ENCODE results near the gene C2CD4B. TPM values are rescaled to one million over a fixed set of nuclear protein-coding genes. Genes with fewer than 3 reads are reported as not detected.

Gene C2CD4B
- total RNA-seq, 1 experiment from 2014 or later, result 0.26 TPM

DNA sequence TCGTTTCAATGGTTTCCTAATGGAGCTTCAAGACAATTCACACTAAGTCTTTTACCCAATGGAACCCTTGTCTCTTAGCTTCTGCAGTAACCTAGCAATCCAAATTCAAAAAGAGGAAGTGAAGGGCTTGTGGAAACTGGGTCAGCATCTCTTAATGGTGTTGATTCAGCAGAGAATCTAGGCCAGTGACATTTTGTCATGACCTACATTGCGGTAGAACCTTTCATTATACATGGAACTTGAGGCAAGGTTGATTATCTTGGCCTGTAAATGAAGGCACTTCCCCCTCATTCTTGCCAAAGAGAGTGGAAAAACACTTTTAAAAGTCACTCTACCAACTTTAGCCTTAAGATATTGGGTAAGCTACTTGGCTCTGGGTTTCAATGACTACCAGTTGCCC is 42.8 kb downstream of the C2CD4B start:
- no TSS peak for BruUV-seq (replicated peaks)
- intact Hi-C loops (cut with micrococcal nuclease; ENCODE audit: unreplicated experiment), result no loop called here
- Histone ChIP-seq H3K9me3 (ENCODE audit: control insufficient read depth, insufficient read depth, low read depth, low read length) (no peaks in the 10 kb centered on the region), H3K36me3 (ENCODE audit: control insufficient read depth, insufficient read depth, low read length) (no peaks in the 10 kb centered on the region), H3K27ac (ENCODE audit: low read length) (no peak overlapping the region), H3K27me3 (ENCODE audit: control insufficient read depth, insufficient read depth, low read length) (no peaks in the 10 kb centered on the region), H3K4me1 (ENCODE audit: control insufficient read depth, insufficient read depth, low read length) (0 out of 2 replicates have a peak, but pooled peaks cover 4% of the 10 kb centered on the region), H3K4me3 (ENCODE audit: low read depth in 2 of 2, low read length in 2 of 2) (no peak overlapping the region)
- ChIA-PET POLR2A (no interaction called here), CTCF (no interaction called here)
- in situ Hi-C loops (cut with HindIII; ENCODE audit: low pct_unique_long_range_greater_than_20kb, low sequenced_read_pairs), result no loop called here
- ATAC-seq, result no peak
- TF ChIP-seq SIN3A (IDR thresholded peaks at IDR 0.05; ENCODE audit: borderline replicate concordance, insufficient read depth, low read depth, low read length) (no peak), POLR2AphosphoS5 (IDR thresholded peaks at IDR 0.05; ENCODE audit: low read depth, low read length) (no peak), TCF7L2 (IDR thresholded peaks at IDR 0.05; ENCODE audit: low read depth, low read length) (no peak)
- TF ChIP-seq, protein P1, sequence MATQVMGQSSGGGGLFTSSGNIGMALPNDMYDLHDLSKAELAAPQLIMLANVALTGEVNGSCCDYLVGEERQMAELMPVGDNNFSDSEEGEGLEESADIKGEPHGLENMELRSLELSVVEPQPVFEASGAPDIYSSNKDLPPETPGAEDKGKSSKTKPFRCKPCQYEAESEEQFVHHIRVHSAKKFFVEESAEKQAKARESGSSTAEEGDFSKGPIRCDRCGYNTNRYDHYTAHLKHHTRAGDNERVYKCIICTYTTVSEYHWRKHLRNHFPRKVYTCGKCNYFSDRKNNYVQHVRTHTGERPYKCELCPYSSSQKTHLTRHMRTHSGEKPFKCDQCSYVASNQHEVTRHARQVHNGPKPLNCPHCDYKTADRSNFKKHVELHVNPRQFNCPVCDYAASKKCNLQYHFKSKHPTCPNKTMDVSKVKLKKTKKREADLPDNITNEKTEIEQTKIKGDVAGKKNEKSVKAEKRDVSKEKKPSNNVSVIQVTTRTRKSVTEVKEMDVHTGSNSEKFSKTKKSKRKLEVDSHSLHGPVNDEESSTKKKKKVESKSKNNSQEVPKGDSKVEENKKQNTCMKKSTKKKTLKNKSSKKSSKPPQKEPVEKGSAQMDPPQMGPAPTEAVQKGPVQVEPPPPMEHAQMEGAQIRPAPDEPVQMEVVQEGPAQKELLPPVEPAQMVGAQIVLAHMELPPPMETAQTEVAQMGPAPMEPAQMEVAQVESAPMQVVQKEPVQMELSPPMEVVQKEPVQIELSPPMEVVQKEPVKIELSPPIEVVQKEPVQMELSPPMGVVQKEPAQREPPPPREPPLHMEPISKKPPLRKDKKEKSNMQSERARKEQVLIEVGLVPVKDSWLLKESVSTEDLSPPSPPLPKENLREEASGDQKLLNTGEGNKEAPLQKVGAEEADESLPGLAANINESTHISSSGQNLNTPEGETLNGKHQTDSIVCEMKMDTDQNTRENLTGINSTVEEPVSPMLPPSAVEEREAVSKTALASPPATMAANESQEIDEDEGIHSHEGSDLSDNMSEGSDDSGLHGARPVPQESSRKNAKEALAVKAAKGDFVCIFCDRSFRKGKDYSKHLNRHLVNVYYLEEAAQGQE (IDR thresholded peaks at IDR 0.05; ENCODE audit: insufficient read depth in 1 of 2, low read depth in 2 of 2, low read length in 1 of 2), result no peak
- TF ChIP-seq, protein P2, sequence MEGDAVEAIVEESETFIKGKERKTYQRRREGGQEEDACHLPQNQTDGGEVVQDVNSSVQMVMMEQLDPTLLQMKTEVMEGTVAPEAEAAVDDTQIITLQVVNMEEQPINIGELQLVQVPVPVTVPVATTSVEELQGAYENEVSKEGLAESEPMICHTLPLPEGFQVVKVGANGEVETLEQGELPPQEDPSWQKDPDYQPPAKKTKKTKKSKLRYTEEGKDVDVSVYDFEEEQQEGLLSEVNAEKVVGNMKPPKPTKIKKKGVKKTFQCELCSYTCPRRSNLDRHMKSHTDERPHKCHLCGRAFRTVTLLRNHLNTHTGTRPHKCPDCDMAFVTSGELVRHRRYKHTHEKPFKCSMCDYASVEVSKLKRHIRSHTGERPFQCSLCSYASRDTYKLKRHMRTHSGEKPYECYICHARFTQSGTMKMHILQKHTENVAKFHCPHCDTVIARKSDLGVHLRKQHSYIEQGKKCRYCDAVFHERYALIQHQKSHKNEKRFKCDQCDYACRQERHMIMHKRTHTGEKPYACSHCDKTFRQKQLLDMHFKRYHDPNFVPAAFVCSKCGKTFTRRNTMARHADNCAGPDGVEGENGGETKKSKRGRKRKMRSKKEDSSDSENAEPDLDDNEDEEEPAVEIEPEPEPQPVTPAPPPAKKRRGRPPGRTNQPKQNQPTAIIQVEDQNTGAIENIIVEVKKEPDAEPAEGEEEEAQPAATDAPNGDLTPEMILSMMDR (IDR thresholded peaks at IDR 0.05), result no peak
- DNase-seq (ENCODE audit: low read depth, low spot score), result no peak

DNA sequence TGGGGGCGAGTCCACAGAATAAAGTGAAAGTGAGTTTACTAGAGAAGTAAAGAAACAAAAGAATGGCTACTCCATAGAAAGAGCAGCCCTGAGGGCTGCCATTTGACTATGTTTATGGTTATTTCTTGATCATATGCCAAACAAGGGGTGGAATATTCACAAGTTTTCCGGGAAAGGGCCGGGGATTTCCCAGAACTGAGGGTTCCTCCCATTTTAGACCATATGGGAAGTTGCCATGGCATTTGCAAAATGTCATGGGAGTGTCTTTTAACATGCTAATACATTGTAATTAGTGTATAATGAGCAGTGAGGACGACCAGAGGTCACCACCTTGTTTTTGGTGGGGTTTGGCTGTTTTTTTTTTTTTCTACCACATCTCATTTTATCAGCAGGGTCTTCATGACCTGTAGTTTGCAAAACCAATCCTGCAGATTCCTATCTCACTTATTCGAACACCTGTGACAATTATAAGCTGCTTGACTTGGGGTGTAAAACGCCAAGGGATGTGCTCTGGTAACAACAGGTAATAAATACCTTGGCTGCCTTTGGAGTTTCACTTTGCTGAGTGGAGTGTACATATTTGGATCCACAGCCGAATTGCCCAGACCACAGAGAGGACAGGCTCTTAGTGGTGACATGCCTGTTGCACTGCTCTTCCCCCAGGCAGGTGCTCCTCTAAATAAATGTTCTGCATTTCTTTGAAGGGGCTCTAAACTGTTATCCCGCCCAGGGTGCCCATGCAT is 43.6 kb downstream of the C2CD4B start:
- ChIA-PET POLR2A (no interaction called here), CTCF (no interaction called here)
- ATAC-seq (no peak), DNase-seq (ENCODE audit: low read depth, low spot score) (no peak)
- Histone ChIP-seq H3K9me3 (ENCODE audit: control insufficient read depth, insufficient read depth, low read depth, low read length) (no peaks in the 10 kb centered on the region), H3K4me3 (ENCODE audit: low read depth in 2 of 2, low read length in 2 of 2) (no peak overlapping the region), H3K36me3 (ENCODE audit: control insufficient read depth, insufficient read depth, low read length) (no peaks in the 10 kb centered on the region), H3K4me1 (ENCODE audit: control insufficient read depth, insufficient read depth, low read length) (0 out of 2 replicates have a peak, but pooled peaks cover 4% of the 10 kb centered on the region), H3K27ac (ENCODE audit: low read length) (no peak overlapping the region), H3K27me3 (ENCODE audit: control insufficient read depth, insufficient read depth, low read length) (no peaks in the 10 kb centered on the region)
- intact Hi-C loops (cut with micrococcal nuclease; ENCODE audit: unreplicated experiment) (no loop called here), in situ Hi-C loops (cut with HindIII; ENCODE audit: low pct_unique_long_range_greater_than_20kb, low sequenced_read_pairs) (no loop called here)
- no TSS peak for BruUV-seq (replicated peaks)
- TF ChIP-seq, protein P1 (IDR thresholded peaks at IDR 0.05; ENCODE audit: insufficient read depth in 1 of 2, low read depth in 2 of 2, low read length in 1 of 2), result no peak
- TF ChIP-seq SIN3A (IDR thresholded peaks at IDR 0.05; ENCODE audit: borderline replicate concordance, insufficient read depth, low read depth, low read length) (no peak), POLR2AphosphoS5 (IDR thresholded peaks at IDR 0.05; ENCODE audit: low read depth, low read length) (no peak), TCF7L2 (IDR thresholded peaks at IDR 0.05; ENCODE audit: low read depth, low read length) (no peak)
- TF ChIP-seq, protein P2 (IDR thresholded peaks at IDR 0.05), result no peak
